Measurements from ENCODE around the gene CACNG6.
A peak's percentile ranks its signal among the peaks of the same experiment; 100 is the strongest.

The CACNG6 gene

GRCh38 chr19:53969366-53969765 is 22.1 kb upstream of the CACNG6 start:
- no peak for DNase-seq

- no peak for DNase-seq
Observed at GRCh38 chr19:53971673-53972072, 19.8 kb upstream of the CACNG6 start.

GRCh38 chr19:53977429-53977990 is 13.9 kb upstream of the CACNG6 start:
- peak; percentile 53 to 64 for DNase-seq

GRCh38 chr19:53977991-53978731 is 13.3 kb upstream of the CACNG6 start:
- DNase-seq = peak in 1 of 2 experiments; percentile 26

GRCh38 chr19:53978975-53979801 is 12.2 kb upstream of the CACNG6 start:
- no peak for DNase-seq

- DNase-seq = no peak
Observed at GRCh38 chr19:53980539-53981375, 10.7 kb upstream of the CACNG6 start.

- DNase-seq = no peak
Observed at GRCh38 chr19:53981376-53981951, 10.0 kb upstream of the CACNG6 start.

- no peak for DNase-seq
Observed at GRCh38 chr19:53982001-53982451, 9.4 kb upstream of the CACNG6 start.

GRCh38 chr19:53982611-53983010 is 8.8 kb upstream of the CACNG6 start:
- DNase-seq = no peak

GRCh38 chr19:53983457-53984289 is 7.8 kb upstream of the CACNG6 start:
- no peak for DNase-seq

GRCh38 chr19:53985863-53986262 is 5.6 kb upstream of the CACNG6 start:
- no peak for DNase-seq

GRCh38 chr19:53988981-53989380 is 2.5 kb upstream of the CACNG6 start:
- DNase-seq = no peak

- no peak for DNase-seq
Observed at GRCh38 chr19:53989600-53990533, 1.6 kb upstream of the CACNG6 start.

GRCh38 chr19:53992211-53992610 is 774 bp downstream of the CACNG6 start:
- DNase-seq = no peak

GRCh38 chr19:53992815-53993214 is 1.4 kb downstream of the CACNG6 start:
- no peak for DNase-seq

- DNase-seq = no peak
Observed at GRCh38 chr19:53993448-53993847, 2.0 kb downstream of the CACNG6 start.

GRCh38 chr19:53994811-53995210 is 3.4 kb downstream of the CACNG6 start:
- DNase-seq = no peak

GRCh38 chr19:53998223-53998622 is 6.8 kb downstream of the CACNG6 start:
- no peak for DNase-seq

GRCh38 chr19:53999694-54000093 is 8.3 kb downstream of the CACNG6 start:
- DNase-seq = no peak

- DNase-seq = no peak
Observed at GRCh38 chr19:54001496-54001895, 10.1 kb downstream of the CACNG6 start.
